ENCODE data around the gene RNF8. TPM values are rescaled to one million over a fixed set of nuclear protein-coding genes. Genes with fewer than 3 reads are reported as not detected.

Gene RNF8
- total and polyA plus RNA-seq, 2 of the 4 experiments (the other 2 are of a cell fraction) = 16.5 to 17.9 TPM

- Histone ChIP-seq H2AFZ (replicated peaks; ENCODE audit: low read length, poor library complexity) (no peak overlapping the region), H2AK9ac (replicated peaks; ENCODE audit: low read depth, low read length, poor library complexity) (no peak overlapping the region), H3K56ac (ENCODE audit: extremely low read depth, insufficient read depth, low read length) (no peak overlapping the region), H3K18ac (ENCODE audit: low read depth, low read length) (no peak overlapping the region), H3K36me3 (ENCODE audit: control insufficient read depth, insufficient read depth, low read length) (peaks cover 21% of the 10 kb centered on the region), H3K14ac (replicated peaks; ENCODE audit: low read depth, low read length) (no peak overlapping the region), H2BK120ac (ENCODE audit: low read depth, low read length) (no peak overlapping the region), H3K23ac (ENCODE audit: low read depth, low read length) (no peak overlapping the region), H3K79me1 (ENCODE audit: low read depth in 1 of 2, low read length in 2 of 2) (no peaks in the 10 kb centered on the region), H4K20me1 (ENCODE audit: insufficient read depth, low read length) (no peaks in the 10 kb centered on the region), H4K91ac (ENCODE audit: insufficient read depth, low read depth, low read length) (no peak overlapping the region), H2AK5ac (ENCODE audit: low read depth, low read length) (no peak overlapping the region), H2BK15ac (ENCODE audit: low read depth, low read length) (no peak overlapping the region), H3K9me3 (ENCODE audit: control insufficient read depth, insufficient read depth, low read length) (no peaks in the 10 kb centered on the region), H3K9me1 (ENCODE audit: insufficient read depth, low read length) (peaks cover 7% of the 10 kb centered on the region), H2BK5ac (ENCODE audit: low read depth, low read length, poor library complexity, severe bottlenecking) (no peak overlapping the region), H3K4me1 (ENCODE audit: control insufficient read depth, insufficient read depth, low read length) (no peaks in the 10 kb centered on the region), H3K27me3 (ENCODE audit: control insufficient read depth, insufficient read depth, low read length) (no peaks in the 10 kb centered on the region), H4K8ac (ENCODE audit: low read depth in 2 of 2, low read length in 2 of 2) (no peak overlapping the region), H2BK20ac (ENCODE audit: low read depth, low read length) (no peak overlapping the region), H3K9ac (ENCODE audit: low read depth, low read length) (no peak overlapping the region), H3K4me2 (ENCODE audit: low read depth, low read length) (no peak overlapping the region), H4K5ac (ENCODE audit: low read depth, low read length) (no peak overlapping the region), H3K4me3 (ENCODE audit: insufficient read depth, low read depth, low read length) (no peak overlapping the region), H3K4ac (ENCODE audit: low read depth, low read length) (no peak overlapping the region), H3K27ac (ENCODE audit: insufficient read depth, low read length) (no peak overlapping the region)
- BruUV-seq (replicated peaks) = no TSS peak
- TF ChIP-seq, protein P1, sequence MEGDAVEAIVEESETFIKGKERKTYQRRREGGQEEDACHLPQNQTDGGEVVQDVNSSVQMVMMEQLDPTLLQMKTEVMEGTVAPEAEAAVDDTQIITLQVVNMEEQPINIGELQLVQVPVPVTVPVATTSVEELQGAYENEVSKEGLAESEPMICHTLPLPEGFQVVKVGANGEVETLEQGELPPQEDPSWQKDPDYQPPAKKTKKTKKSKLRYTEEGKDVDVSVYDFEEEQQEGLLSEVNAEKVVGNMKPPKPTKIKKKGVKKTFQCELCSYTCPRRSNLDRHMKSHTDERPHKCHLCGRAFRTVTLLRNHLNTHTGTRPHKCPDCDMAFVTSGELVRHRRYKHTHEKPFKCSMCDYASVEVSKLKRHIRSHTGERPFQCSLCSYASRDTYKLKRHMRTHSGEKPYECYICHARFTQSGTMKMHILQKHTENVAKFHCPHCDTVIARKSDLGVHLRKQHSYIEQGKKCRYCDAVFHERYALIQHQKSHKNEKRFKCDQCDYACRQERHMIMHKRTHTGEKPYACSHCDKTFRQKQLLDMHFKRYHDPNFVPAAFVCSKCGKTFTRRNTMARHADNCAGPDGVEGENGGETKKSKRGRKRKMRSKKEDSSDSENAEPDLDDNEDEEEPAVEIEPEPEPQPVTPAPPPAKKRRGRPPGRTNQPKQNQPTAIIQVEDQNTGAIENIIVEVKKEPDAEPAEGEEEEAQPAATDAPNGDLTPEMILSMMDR (conservative IDR thresholded peaks at IDR 0.05; ENCODE audit: low read depth, low read length) = no peak
- TF ChIP-seq MXI1 (IDR thresholded peaks at IDR 0.05; ENCODE audit: borderline replicate concordance, low read depth, low read length) (no peak), BHLHE40 (IDR thresholded peaks at IDR 0.05; ENCODE audit: low read depth, low read length) (no peak), POLR2A (IDR thresholded peaks at IDR 0.05; ENCODE audit: low read depth, low read length) (no peak), FOS (IDR thresholded peaks at IDR 0.05; ENCODE audit: low read depth, low read length) (no peak), CHD1 (IDR thresholded peaks at IDR 0.05; ENCODE audit: low read depth, low read length) (no peak), RAD21 (IDR thresholded peaks at IDR 0.05; ENCODE audit: low read length) (no peak)
- ChIA-PET CTCF (no interaction called here), POLR2A (ENCODE audit: unreplicated experiment) (no interaction called here)
- DNase-seq = no peak
- in situ Hi-C loops (cut with MboI; ENCODE audit: low sequenced_read_pairs) (no loop called here), intact Hi-C loops (cut with micrococcal nuclease) (no loop called here), dilution Hi-C loops (cut with HindIII; ENCODE audit: low sequenced_read_pairs, unreplicated experiment) (no loop called here)
- 94% methylated on average over 3 of the region's 13 CpGs; no CpG with 5 or more reads in 1 of the 2 experiments for WGBS, 2 experiments (ENCODE audit: extremely low coverage in 2 of 2, insufficient read length in 1 of 2)
- no peak for ATAC-seq (ENCODE audit: low read depth)
These were observed 22.7 kb upstream of the RNF8 start for GRCh38 chr6:37331047-37331446.

Measured in IMR-90 (cell line).